C4-2B (cell line): Measurements from ENCODE around the gene C6orf141.

ENCODE experiments used
- H3K27ac ChIP-seq: fragments of 450-650 bp; 2 replicates; pipeline ENCODE4 v1.5.1; 2017
- CTCF ChIP-seq: fragments of 450-650 bp; conservative IDR thresholded peaks from 2 replicates; pipeline ENCODE4 v1.5.1; 2017; ENCODE audit warnings: mild to moderate bottlenecking
- ZFX ChIP-seq: fragments of 450-650 bp; IDR thresholded peaks from 2 replicates; pipeline ENCODE4 v1.6.1; 2017

Gene C6orf141

GRCh38 chr6:49526598-49526997 is 23.9 kb upstream of the C6orf141 start:
- H3K27ac ChIP-seq: peak overlapping the region; percentile 13; the same call in 1 of the 2 replicates
- TF ChIP-seq ZFX: no peak
- no peak for TF ChIP-seq CTCF

- no peak overlapping the region for H3K27ac ChIP-seq
- TF ChIP-seq ZFX (no peak), CTCF (no peak)
Observed at GRCh38 chr6:49527320-49527719, 23.1 kb upstream of the C6orf141 start.

DNA sequence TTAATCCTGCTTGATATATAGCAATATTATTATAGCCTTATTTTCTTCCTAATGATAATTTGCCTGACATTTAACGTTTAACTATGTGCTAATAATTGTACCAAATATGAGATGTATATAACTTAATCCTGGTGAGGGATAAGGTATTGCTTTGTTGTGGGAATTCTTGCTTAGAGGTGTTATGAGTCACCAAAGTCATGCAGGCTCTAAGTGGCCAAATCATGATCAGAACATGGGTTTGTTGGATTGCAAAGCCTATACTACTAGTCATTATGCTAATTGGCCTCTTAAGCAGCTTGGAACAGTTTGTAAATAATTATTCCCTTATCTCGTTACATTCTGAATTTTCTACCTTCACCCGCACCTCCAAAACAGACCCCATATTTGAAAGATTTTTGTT is 21.9 kb upstream of the C6orf141 start:
- no peak overlapping the region for H3K27ac ChIP-seq
- TF ChIP-seq ZFX (no peak), CTCF (no peak)

GRCh38 chr6:49530141-49530776 is 20.2 kb upstream of the C6orf141 start:
- no peak for TF ChIP-seq ZFX
- no peak for TF ChIP-seq CTCF
- H3K27ac ChIP-seq: no peak overlapping the region

DNA sequence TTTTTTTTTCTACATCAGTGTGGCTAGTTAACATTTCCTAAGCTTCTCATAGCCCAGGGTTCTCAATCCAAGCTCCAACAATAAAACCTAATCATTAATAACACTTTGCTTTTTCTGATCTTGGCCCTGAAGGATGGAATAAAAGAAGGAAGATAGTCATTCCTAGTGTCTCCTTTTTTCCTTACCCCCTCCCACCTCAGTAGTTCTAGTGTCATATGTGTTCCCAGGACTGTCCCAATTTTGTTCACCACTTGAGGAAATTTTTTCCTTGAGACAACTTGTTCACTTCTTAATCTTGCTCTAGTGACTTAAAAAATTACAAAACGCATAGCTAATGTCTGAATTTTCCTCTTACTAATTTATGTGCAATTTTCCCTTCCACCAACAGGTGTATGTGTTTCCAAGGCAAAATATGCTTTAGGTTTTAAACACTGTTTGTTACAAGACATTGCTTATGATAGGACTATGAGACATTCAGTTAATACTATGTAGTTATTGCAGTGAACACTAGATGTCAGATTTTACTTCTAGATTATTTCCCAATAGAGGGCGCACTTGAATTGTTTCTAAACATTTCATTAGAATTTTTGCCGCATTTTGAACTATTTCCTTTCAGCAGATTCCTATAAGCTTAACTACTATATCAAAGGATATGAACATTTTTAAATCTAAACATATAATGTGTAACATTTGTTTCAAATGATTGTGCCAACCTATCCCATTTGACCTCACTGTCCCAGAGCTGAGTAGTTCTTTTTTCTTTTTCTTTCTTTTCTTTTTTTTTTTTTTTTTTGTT is 18.5 kb upstream of the C6orf141 start:
- no peak for TF ChIP-seq ZFX
- peak; percentile 96 for TF ChIP-seq CTCF
- H3K27ac ChIP-seq: peak overlapping the region; percentile 18; the same call in 1 of the 2 replicates

GRCh38 chr6:49535795-49536194 is 14.7 kb upstream of the C6orf141 start:
- no peak overlapping the region for H3K27ac ChIP-seq
- TF ChIP-seq CTCF (no peak), ZFX (no peak)

- TF ChIP-seq ZFX: no peak
- no peak for TF ChIP-seq CTCF
- no peak overlapping the region for H3K27ac ChIP-seq
Observed at GRCh38 chr6:49539102-49539501, 11.4 kb upstream of the C6orf141 start.
